CD8-positive, alpha-beta memory T cell (primary cell): Measurements from ENCODE around the gene GPR45. TPM values are rescaled to one million over a fixed set of nuclear protein-coding genes. Genes with fewer than 3 reads are reported as not detected.

ENCODE experiments used
- CTCF ChIA-PET: fragments of 350-600 bp; sonication (Branson Sonifier 250); formaldehyde crosslinking; loops from one replicate; lab custom pipeline; 2021; ENCODE audit warnings: antibody characterized with exemption; lab: Charles Lee
- POLR2A ChIA-PET: fragments of 350-600 bp; sonication (Branson Sonifier 250); formaldehyde crosslinking; loops from one replicate; lab custom pipeline; 2021; ENCODE audit warnings: antibody characterized with exemption; lab: Charles Lee
- DNase-seq, 5 donors: peaks; one replicate each; pipeline versions ENCODE4 v3.0.0 to v3.0.0-alpha.2; 2020 to 2022; ENCODE audit warnings: mixed read lengths in 1 of 5
- H3K27ac ChIP-seq: one replicate; pipeline ENCODE4 v1.7.0; 2013; ENCODE audit warnings: low read depth, mild to moderate bottlenecking, low read length, moderate library complexity
- H3K27me3 ChIP-seq: 2 replicates; pipeline ENCODE4 v1.7.0; 2013; ENCODE audit warnings: low read length, mild to moderate bottlenecking; ENCODE audit not compliant: insufficient read depth, poor library complexity, severe bottlenecking
- H3K36me3 ChIP-seq: 2 replicates; pipeline ENCODE4 v1.7.0; 2013; ENCODE audit warnings: mild to moderate bottlenecking, low read length, moderate library complexity; ENCODE audit not compliant: insufficient read depth
- H3K4me1 ChIP-seq: 2 replicates; pipeline ENCODE4 v1.7.0; 2013; ENCODE audit warnings: mild to moderate bottlenecking, low read length, moderate library complexity; ENCODE audit not compliant: insufficient read depth
- H3K4me3 ChIP-seq: 2 replicates; pipeline ENCODE4 v1.7.0; 2013; ENCODE audit warnings: mild to moderate bottlenecking, low read length
- H3K9me3 ChIP-seq: 2 replicates; pipeline ENCODE4 v1.7.0; 2013; ENCODE audit warnings: mild to moderate bottlenecking, low read length
- H3K27ac Mint-ChIP-seq, 8 donors: one replicate each; pipeline ENCODE4 v1.8.0; 2020 to 2021; ENCODE audit warnings: mixed read lengths in 8 of 8, mild to moderate bottlenecking in 6 of 8, inconsistent platforms in 3 of 8, moderate library complexity in 3 of 8
- H3K27me3 Mint-ChIP-seq, 2 donors: one replicate each; pipeline ENCODE4 v1.8.0; 2020 to 2021; ENCODE audit warnings: mixed read lengths in 2 of 2, mild to moderate bottlenecking in 1 of 2, moderate library complexity in 1 of 2
- H3K36me3 Mint-ChIP-seq, 3 donors: one replicate each; pipeline ENCODE4 v1.8.0; 2020 to 2021; ENCODE audit warnings: mixed read lengths in 3 of 3, inconsistent platforms in 1 of 3, mild to moderate bottlenecking in 1 of 3
- H3K4me1 Mint-ChIP-seq, 3 donors: one replicate each; pipeline ENCODE4 v1.8.0; 2020 to 2021; ENCODE audit warnings: mixed read lengths in 3 of 3, inconsistent platforms in 1 of 3, mild to moderate bottlenecking in 1 of 3
- H3K4me3 Mint-ChIP-seq, 7 donors: one replicate each; pipeline ENCODE4 v1.8.0; 2020 to 2021; ENCODE audit warnings: mixed read lengths in 7 of 7, mild to moderate bottlenecking in 6 of 7, moderate library complexity in 4 of 7, inconsistent platforms in 2 of 7
- H3K9me3 Mint-ChIP-seq, 5 donors: one replicate each; pipeline ENCODE4 v1.8.0; 2020 to 2022; ENCODE audit warnings: mixed read lengths in 5 of 5, mild to moderate bottlenecking in 3 of 5, moderate library complexity in 2 of 5, inconsistent platforms in 1 of 5
- polyA plus RNA-seq: library from polyadenylated mRNA; unstranded; fragments of 300-500 nt; fragmentation: Illumina TruSeq; gene quantifications from one replicate; pipeline ENCODE4 v1.2.3, GENCODE V29; 2021
- total RNA-seq, 2 experiments: library from RNA; stranded (reverse); gene quantifications; one replicate each; pipeline ENCODE4 v1.2.3, GENCODE V29; 2021

GPR45 gene
- total and polyA plus RNA-seq, 3 experiments from 2014 or later: not detected

DNA sequence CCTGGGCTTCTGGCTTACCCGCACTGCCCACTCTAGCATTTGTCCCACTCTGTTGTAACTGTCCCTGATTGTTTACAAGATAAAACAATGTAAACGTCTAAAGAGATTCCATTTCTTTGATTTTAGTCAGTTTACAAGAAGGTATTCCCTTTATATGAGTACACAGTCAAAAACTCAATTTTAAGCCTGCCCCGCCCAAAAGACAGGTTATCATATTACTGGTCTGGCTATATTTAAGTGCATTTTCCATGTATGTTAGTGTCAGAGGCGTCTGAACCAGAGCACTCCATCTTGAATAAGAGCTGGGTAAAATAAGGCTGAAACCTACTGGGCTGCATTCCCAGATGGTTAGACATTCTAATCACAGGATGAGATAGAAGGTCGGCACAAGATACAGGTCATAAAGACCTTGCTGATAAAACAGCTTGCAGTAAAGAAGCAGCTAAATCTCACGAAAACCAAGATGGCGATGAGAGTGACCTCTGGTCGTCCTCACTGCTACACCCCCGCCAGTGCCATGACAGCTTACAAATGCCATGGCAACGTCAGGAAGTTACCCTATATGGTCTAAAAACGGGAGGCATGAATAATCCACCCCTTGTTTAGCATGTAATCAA, 15.0 kb downstream of the GPR45 start:
- no peaks in the 10 kb centered on the region for H3K36me3 Mint-ChIP-seq
- no peak overlapping the region for H3K27ac ChIP-seq
- H3K27me3 Mint-ChIP-seq: no peaks in the 10 kb centered on the region
- CTCF ChIA-PET: no interaction called here
- no peak overlapping the region for H3K4me3 Mint-ChIP-seq
- no peaks in the 10 kb centered on the region for H3K27me3 ChIP-seq
- H3K36me3 ChIP-seq: no peaks in the 10 kb centered on the region
- H3K27ac Mint-ChIP-seq: peak overlapping the region in 1 of 8 donors; percentile 73
- no peaks in the 10 kb centered on the region for H3K9me3 Mint-ChIP-seq
- no peak overlapping the region for H3K4me3 ChIP-seq
- no peak for DNase-seq
- H3K9me3 ChIP-seq: no peaks in the 10 kb centered on the region
- no peaks in the 10 kb centered on the region for H3K4me1 ChIP-seq
- POLR2A ChIA-PET: no interaction called here
- no peaks in the 10 kb centered on the region for H3K4me1 Mint-ChIP-seq

DNA sequence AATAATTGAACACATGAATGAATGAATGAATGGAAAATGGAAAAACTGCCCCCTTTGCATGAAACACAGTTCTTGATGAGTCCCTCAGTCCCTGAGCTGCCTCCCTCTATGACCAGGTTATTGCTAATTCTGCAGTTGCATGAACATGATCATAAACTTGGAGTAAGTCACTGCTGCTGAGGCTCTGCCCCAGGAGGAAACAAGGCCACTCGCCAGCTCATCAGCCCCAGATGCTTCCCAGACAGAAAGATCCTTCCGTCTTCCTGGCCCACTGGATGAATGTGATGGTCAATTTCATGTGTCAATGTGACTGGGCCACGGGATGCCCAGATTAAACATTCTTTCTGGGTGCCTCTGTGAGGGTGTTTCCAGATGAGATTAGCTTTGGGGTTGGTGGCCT, 16.4 kb downstream of the GPR45 start:
- Histone ChIP-seq H3K27ac (no peak overlapping the region), H3K36me3 (no peaks in the 10 kb centered on the region), H3K4me1 (no peaks in the 10 kb centered on the region), H3K4me3 (no peak overlapping the region), H3K27me3 (no peaks in the 10 kb centered on the region), H3K9me3 (no peaks in the 10 kb centered on the region)
- ChIA-PET POLR2A (no interaction called here), CTCF (no interaction called here)
- peaks cover 0 to 6% (median 4%) of the 10 kb centered on the region in 3 donors for H3K36me3 Mint-ChIP-seq
- H3K27ac Mint-ChIP-seq: no peak overlapping the region
- H3K9me3 Mint-ChIP-seq: no peaks in the 10 kb centered on the region
- no peak for DNase-seq
- H3K27me3 Mint-ChIP-seq: no peaks in the 10 kb centered on the region
- H3K4me3 Mint-ChIP-seq: no peak overlapping the region
- H3K4me1 Mint-ChIP-seq: no peaks in the 10 kb centered on the region

DNA sequence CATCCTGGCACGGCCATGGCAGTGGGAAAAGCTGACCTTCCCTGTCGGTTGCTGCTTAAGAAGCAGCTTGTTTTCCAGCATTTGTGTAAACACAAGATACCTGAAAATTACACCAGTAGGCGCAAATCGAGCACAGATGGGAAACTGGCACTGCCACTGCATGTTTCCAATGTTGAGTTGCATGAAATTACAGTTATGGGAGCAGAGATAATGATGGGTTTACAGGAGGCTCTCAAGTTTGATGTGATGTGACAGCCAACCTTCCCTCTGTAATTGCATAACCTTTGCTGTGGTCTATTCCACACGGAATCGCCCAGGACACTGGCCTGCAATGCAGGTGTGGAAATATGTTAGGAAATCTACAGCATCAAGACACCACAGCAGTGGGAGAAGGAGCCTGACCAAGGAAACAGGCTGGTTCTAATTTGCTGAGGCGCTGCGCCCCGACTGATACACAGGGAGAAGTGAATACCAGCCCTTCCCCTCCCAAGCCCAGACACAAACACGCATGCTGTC, 17.4 kb downstream of the GPR45 start:
- Histone ChIP-seq H3K4me1 (no peaks in the 10 kb centered on the region), H3K36me3 (no peaks in the 10 kb centered on the region), H3K27ac (no peak overlapping the region), H3K9me3 (no peaks in the 10 kb centered on the region), H3K4me3 (no peak overlapping the region), H3K27me3 (no peaks in the 10 kb centered on the region)
- no peak for DNase-seq
- Mint-ChIP-seq H3K4me3 (no peak overlapping the region), H3K36me3 (peaks cover 0 to 10% (median 6%) of the 10 kb centered on the region in 3 donors), H3K4me1 (no peaks in the 10 kb centered on the region), H3K9me3 (no peaks in the 10 kb centered on the region), H3K27me3 (no peaks in the 10 kb centered on the region), H3K27ac (no peak overlapping the region)
- ChIA-PET POLR2A (no interaction called here), CTCF (no interaction called here)

DNA sequence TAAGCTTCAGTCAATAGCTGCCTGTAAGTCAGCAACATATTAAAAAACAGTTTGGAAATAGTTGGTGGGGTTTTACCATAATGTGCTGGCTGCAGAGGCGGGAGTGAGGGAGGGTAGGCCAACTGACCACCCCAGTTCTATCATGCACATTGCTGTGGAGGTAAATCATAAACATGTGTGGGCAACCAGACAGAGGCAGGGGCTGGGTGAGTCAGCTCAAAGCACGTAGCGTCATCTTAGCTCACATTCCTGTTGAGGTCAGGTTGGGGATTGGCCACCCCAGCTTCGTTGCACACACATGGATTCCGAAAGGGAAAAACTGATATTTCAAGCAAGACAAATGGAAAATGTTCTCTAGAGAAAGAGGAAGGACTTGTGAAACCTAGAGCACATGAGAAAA, 19.5 kb downstream of the GPR45 start:
- no peaks in the 10 kb centered on the region for H3K4me1 Mint-ChIP-seq
- peak overlapping the region in 1 of 8 donors; percentile 86 for H3K27ac Mint-ChIP-seq
- peaks cover 5% of the 10 kb centered on the region for H3K36me3 ChIP-seq
- H3K4me3 Mint-ChIP-seq: no peak overlapping the region
- no peak for DNase-seq
- ChIA-PET CTCF (no interaction called here), POLR2A (no interaction called here)
- H3K4me1 ChIP-seq: no peaks in the 10 kb centered on the region
- H3K27me3 ChIP-seq: no peaks in the 10 kb centered on the region
- peaks cover 0 to 28% (median 18%) of the 10 kb centered on the region in 3 donors for H3K36me3 Mint-ChIP-seq
- no peaks in the 10 kb centered on the region for H3K9me3 Mint-ChIP-seq
- H3K4me3 ChIP-seq: no peak overlapping the region
- H3K27me3 Mint-ChIP-seq: no peaks in the 10 kb centered on the region
- H3K27ac ChIP-seq: no peak overlapping the region
- H3K9me3 ChIP-seq: no peaks in the 10 kb centered on the region

DNA sequence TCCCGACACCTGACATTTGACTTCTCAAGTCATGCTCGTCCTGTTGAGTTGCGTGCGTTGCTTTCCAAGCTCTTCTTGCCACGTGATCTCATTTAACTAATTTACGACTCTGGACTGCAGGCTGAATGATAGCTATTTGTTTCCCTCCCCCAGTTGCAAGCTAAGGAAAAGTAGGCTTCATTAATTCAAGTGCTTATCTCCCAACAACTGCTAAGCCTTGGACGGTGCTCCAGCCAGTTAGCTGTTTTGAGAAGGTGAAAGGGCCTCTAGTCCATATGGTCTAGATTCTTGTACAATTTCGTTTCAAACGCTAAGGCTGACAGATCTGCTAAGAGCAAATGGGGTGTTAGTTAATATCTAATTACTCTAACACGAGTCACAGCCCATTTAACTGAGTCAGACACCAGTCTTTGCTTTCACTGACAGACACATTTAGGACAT, 21.1 kb downstream of the GPR45 start:
- no peaks in the 10 kb centered on the region for H3K27me3 ChIP-seq
- ChIA-PET CTCF (no interaction called here), POLR2A (no interaction called here)
- Mint-ChIP-seq H3K4me3 (no peak overlapping the region), H3K27me3 (no peaks in the 10 kb centered on the region), H3K36me3 (peaks cover 0 to 44% (median 24%) of the 10 kb centered on the region in 3 donors), H3K9me3 (no peaks in the 10 kb centered on the region), H3K27ac (no peak overlapping the region), H3K4me1 (no peaks in the 10 kb centered on the region)
- H3K9me3 ChIP-seq: no peaks in the 10 kb centered on the region
- no peaks in the 10 kb centered on the region for H3K4me1 ChIP-seq
- H3K27ac ChIP-seq: no peak overlapping the region
- H3K36me3 ChIP-seq: peaks cover 11% of the 10 kb centered on the region
- no peak overlapping the region for H3K4me3 ChIP-seq
- DNase-seq: no peak

DNA sequence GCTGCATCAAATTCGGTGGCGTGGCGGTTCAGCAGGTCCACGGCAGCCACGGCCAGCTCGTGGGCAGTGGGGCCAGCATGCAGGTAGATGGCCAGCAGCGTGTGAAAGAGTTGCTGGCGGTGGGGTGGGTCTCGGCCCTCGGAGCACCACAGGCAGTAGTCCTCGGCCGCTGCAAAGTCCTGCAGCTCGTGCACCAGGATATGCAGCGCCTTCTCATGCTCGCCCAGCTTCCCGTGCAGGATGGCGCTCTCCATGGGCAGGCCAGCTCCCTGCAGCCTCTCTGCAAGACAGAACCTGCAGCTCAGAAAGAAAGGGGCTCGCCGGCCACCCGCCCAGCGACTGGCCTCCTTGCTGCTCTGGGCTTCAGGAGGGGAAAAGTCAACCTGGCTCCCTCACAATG, 27.9 kb downstream of the GPR45 start:
- POLR2A ChIA-PET: no interaction called here
- H3K36me3 Mint-ChIP-seq: peaks cover 4 to 97% (median 45%) of the 10 kb centered on the region in 3 donors

DNA sequence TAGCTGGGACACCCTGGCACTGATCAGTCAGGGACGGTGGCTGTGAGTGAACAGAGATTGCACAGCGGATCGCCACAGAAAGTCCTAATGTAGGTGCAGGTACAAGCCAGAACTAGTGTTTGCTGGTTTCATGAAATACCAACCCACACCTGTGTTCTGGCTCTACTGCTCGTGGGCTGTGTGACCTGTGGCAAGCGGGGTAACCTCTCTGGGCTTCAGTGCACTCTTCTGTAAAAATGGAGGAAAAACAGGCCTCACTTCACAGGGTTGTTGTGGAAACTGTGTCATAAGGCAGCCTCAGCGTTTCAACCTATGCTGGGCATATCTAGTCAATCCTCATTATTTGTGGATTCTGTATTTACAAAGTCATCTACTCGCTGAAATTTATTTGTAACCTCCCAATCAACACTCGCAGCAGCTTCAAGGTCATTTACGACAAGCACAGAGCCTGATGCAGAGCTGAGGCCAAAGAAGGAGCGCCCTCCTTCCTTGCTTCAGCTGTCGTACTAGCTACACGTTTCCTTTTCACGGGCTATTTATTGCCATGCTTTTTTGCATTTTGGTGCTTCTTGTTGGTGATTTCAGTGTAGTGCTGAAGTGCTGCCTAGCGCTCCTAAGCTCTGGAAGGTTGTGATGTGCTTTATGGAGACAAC, 30.0 kb downstream of the GPR45 start:
- no peak overlapping the region for H3K4me3 ChIP-seq
- H3K9me3 ChIP-seq: no peaks in the 10 kb centered on the region
- ChIA-PET POLR2A (no interaction called here), CTCF (no interaction called here)
- Mint-ChIP-seq H3K4me3 (no peak overlapping the region), H3K9me3 (no peaks in the 10 kb centered on the region), H3K27me3 (no peaks in the 10 kb centered on the region), H3K4me1 (no peaks in the 10 kb centered on the region), H3K27ac (no peak overlapping the region), H3K36me3 (peaks cover 7 to 99% (median 40%) of the 10 kb centered on the region in 3 donors)
- H3K36me3 ChIP-seq: peaks cover 64% of the 10 kb centered on the region
- no peaks in the 10 kb centered on the region for H3K4me1 ChIP-seq
- no peak overlapping the region for H3K27ac ChIP-seq
- H3K27me3 ChIP-seq: no peaks in the 10 kb centered on the region
- DNase-seq: no peak

More for the DNA sequence above, 27.9 kb downstream of the GPR45 start:
- peaks cover 51% of the 10 kb centered on the region for H3K36me3 ChIP-seq
- H3K27me3 ChIP-seq: no peaks in the 10 kb centered on the region
- H3K27ac ChIP-seq: no peak overlapping the region
- DNase-seq: no peak
- CTCF ChIA-PET: no interaction called here
- no peaks in the 10 kb centered on the region for H3K9me3 ChIP-seq
- no peaks in the 10 kb centered on the region for H3K4me1 Mint-ChIP-seq
- no peak overlapping the region for H3K4me3 Mint-ChIP-seq
- no peak overlapping the region for H3K27ac Mint-ChIP-seq
- no peaks in the 10 kb centered on the region for H3K9me3 Mint-ChIP-seq
- no peak overlapping the region for H3K4me3 ChIP-seq
- no peaks in the 10 kb centered on the region for H3K4me1 ChIP-seq
- no peaks in the 10 kb centered on the region for H3K27me3 Mint-ChIP-seq

DNA sequence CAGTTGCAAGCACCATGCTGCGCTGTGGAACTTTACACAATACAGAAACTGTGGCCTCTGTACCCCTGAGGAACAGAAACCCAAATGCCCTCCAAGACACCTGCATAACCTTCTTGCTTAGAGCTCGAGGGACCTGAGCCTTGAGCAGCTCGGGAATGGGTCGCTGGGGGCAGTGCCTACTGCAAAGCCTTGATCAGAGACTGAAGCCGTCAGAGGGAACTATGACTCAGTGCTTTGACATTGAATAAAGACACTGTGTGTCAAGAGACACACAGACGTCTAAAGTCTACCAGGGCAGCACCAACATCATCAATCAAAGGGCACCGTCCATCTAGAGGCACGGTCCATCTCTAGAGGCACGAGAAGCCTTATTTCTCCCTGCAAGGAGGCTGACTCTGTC, 30.6 kb downstream of the GPR45 start:
- no peak overlapping the region for H3K4me3 Mint-ChIP-seq
- H3K36me3 ChIP-seq: peaks cover 66% of the 10 kb centered on the region
- POLR2A ChIA-PET: no interaction called here

More for the DNA sequence above, 30.6 kb downstream of the GPR45 start:
- no peak for DNase-seq
- Mint-ChIP-seq H3K9me3 (no peaks in the 10 kb centered on the region), H3K4me1 (no peaks in the 10 kb centered on the region), H3K27me3 (no peaks in the 10 kb centered on the region), H3K36me3 (peaks cover 7 to 99% (median 42%) of the 10 kb centered on the region in 3 donors), H3K27ac (no peak overlapping the region)
- H3K9me3 ChIP-seq: no peaks in the 10 kb centered on the region
- CTCF ChIA-PET: no interaction called here
- no peak overlapping the region for H3K4me3 ChIP-seq
- H3K27ac ChIP-seq: no peak overlapping the region
- no peaks in the 10 kb centered on the region for H3K4me1 ChIP-seq
- H3K27me3 ChIP-seq: no peaks in the 10 kb centered on the region
